Cortex of kidney (tissue), 1 donor: ENCODE data around the gene FGF12.

ENCODE experiments used
- DNase-seq: peaks from one replicate; lab custom pipeline; 2025; lab: John Stamatoyannopoulos, UW

Gene FGF12

DNA sequence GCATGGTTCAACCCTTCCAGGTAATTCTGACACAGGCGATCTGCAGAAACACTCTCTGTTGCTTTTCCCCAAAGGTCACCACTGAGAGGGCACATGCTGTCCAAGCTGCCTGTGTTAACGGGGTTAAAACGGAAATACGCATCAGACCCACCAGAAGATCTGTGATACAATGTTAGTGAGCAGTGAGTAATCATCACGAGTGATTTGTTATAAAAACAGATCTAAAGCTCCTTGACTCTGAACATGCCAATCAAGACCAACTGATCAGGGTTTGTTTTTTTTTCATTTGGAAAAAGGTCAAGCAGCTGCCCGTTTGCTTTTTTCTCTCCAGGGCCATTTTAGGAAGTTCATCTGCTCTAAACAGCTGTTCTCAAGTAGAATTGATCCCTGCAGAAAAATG lies 43.2 kb downstream of the FGF12 start:
- no peak for DNase-seq

- no peak for DNase-seq
Measured at GRCh38 chr3:192675958-192676649, 51.2 kb downstream of the FGF12 start.

- DNase-seq: no peak
Measured at GRCh38 chr3:192655628-192656027, 71.7 kb downstream of the FGF12 start.

- DNase-seq: no peak
Measured at GRCh38 chr3:192655040-192655439, 72.3 kb downstream of the FGF12 start.

DNA sequence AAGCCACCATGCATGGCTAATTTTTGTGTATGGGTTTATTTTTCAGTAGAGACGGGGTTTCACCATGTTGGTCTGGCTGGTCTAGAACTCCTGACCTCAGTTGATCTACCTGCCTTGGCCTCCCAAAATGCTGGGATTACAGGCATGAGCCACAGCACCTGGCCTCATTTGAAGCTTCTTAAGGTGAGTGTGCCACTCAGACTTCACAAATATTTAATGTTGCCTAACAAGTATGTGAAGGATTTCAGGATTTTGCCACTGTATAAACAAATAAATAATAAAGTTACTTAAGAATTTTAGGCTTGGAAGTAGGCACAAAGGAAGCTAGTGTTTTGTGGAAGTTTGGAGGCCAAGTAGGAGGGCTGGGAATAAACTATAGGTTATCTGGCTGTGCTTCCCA lies 73.5 kb downstream of the FGF12 start:
- no peak for DNase-seq

GRCh38 chr3:192652727-192653126 lies 74.6 kb downstream of the FGF12 start:
- DNase-seq: no peak

- DNase-seq: no peak
Measured at GRCh38 chr3:192651836-192652512, 75.4 kb downstream of the FGF12 start.

- DNase-seq: no peak
Measured at GRCh38 chr3:192645437-192645836, 81.9 kb downstream of the FGF12 start.

GRCh38 chr3:192642651-192643050 lies 84.7 kb downstream of the FGF12 start:
- no peak for DNase-seq

DNA sequence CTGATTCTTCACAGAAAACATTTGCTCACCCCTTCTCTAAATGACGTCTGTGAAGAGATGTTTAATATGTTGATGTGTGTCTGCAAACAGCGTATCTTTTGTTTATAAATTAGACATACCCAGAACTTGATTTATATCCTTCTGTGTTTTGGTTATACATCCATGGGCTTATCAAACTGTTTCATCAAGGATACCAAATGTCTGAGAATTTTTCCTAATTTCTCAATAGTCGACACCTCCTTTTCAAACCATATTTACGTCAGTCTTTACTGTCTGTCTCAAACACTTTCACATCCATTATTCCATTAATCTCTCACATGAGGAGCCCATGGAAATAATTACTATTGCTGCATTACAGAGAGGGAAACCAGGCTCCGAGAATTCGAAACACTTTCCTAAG lies 85.4 kb downstream of the FGF12 start:
- DNase-seq: no peak

- DNase-seq: no peak
Measured at GRCh38 chr3:192639987-192640386, 87.4 kb downstream of the FGF12 start.

GRCh38 chr3:192637803-192638202 lies 89.5 kb downstream of the FGF12 start:
- DNase-seq: no peak

GRCh38 chr3:192636517-192637444 lies 90.6 kb downstream of the FGF12 start:
- DNase-seq: no peak

DNA sequence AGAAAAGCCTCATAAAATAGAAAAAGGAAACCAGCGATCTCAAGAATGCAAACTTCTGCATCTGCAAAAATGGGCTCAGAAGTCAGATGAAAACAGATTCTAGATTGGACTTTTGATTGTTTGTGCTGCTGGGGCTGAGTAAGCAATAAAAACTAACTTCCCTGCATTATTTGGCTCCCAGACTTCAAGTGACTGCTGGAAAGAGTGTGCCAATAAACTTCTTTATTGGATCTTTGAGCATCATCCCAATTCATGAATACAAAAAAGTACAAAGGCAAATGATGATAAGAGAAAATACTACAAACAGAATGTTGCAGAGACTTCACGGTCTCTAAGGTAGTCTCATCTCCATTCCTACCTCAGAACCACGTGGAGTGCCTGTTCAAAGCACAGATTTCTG lies 97.9 kb downstream of the FGF12 start:
- no peak for DNase-seq

DNA sequence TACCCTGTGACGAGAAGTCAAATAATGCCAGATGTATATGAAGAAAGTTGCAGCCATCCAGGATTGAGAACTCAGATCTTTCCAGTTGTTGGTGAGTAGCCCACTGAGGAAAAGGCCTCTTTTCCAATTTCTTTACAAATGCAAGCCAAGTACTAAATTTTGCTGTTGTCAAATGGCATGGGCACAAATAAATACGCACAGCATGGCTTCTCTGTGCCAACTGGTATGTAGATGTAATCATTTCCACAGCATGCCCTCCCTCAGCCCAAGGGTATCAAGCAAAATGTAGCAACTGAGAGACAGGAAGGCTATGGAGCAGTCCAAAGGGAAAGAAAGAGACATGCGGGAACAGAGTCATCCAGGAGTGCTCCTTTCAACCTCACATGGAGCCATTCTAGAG lies 105.4 kb downstream of the FGF12 start:
- no peak for DNase-seq

DNA sequence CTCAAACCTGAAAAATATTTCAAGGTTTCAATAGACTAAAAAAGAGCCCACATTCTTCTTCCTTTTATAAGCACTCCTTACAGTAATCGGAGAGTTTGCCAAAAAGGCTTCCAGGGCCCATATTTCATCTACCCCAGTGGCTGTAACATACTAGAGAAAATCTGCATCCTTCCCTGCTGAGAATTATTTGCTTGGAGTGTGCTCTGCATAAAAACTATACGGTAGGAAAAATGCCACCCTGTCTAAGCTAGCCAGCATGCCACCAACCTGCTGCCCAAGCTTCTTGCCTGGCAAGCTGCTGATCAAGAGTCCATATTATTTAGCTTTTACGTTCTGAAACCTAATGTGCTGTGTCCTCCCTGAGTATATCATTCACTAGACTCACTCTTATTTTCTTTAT lies 107.1 kb downstream of the FGF12 start:
- DNase-seq: no peak

DNA sequence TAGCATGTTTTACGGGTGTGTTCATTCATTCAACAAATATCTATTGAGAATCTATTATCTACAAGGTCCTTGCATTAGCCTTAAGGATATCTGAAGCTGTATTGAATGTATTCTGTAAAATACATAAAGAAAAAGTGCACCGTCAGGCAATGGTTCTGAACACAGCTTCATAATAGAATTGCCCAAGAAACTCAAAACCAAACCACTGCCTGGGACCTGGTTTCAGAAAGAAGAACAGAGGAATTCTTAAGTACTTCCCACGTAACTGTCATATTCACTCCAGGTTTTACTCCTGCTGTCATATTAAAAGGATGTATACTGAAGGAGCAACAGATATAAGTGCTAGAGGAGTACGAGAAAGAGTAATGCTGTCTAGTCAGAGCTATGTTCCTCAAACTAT lies 115.9 kb downstream of the FGF12 start:
- DNase-seq: no peak

GRCh38 chr3:192608726-192609600 lies 118.4 kb downstream of the FGF12 start:
- no peak for DNase-seq

GRCh38 chr3:192607798-192608197 lies 119.5 kb downstream of the FGF12 start:
- DNase-seq: no peak

DNA sequence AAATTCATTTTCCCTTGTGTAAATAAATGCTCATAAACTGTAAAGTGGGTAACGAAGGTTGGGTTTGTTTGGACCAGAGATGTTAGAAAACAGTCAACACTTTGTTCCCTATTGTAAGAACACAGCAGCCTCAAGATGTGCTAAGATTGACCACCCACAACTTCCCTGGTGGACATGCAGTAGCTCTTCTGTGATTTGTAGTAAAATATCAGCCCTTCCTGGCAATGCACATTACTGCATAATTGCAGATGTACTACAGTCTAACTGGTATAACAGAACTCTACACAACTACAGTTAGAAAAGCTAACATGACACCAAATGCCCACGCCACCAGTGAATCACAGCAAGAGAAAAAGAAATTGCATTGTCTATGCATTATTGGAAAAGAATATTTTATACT lies 129.4 kb downstream of the FGF12 start:
- no peak for DNase-seq

GRCh38 chr3:192597506-192597905 lies 129.8 kb downstream of the FGF12 start:
- no peak for DNase-seq

DNA sequence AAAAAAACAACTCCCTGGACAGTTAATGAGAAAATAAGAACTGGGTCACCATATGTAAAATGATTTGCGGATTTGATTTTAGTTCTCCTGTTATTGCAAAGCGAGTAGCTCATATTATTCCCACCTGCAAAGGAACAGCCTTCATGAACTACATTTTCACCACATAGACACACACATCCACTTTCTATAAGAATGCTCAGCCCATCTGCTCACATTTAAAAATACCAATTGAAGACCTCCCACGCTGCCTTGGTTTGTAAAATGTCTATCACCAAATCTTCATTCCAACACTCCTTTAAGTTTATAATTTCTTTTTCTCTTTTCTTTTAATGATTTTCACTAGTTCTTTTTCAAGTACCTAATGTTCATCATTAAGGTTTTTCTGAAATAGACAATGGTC lies 148.6 kb downstream of the FGF12 start:
- no peak for DNase-seq
